ENCODE results near the gene NUP188.
A peak's percentile ranks its signal among the peaks of the same experiment; 100 is the strongest.

The NUP188 gene

DNA sequence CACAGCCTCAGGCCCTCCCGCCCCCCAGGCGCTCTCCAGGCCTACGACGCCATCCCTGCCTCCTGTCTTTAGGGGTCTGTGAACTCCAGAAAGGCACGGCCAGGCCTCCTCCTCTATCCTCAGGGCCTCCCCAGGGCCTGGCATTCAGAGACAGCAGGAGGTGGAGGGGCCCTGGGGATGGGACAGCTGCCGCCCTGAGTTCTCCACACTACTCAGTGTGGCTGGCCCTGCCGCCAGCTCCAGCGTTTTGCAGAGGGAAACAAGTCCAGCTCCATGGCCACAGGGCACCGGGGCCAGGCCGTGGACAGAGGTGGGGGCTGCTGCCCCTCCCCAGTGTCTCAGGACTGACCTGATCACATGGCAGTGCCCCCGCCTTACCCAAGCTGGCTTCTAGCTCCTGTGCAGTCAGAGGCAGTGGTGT lies 64.3 kb downstream of the NUP188 start:
- no peak for DNase-seq (ENCODE audit: low read depth)
- TF ChIP-seq, protein P1, sequence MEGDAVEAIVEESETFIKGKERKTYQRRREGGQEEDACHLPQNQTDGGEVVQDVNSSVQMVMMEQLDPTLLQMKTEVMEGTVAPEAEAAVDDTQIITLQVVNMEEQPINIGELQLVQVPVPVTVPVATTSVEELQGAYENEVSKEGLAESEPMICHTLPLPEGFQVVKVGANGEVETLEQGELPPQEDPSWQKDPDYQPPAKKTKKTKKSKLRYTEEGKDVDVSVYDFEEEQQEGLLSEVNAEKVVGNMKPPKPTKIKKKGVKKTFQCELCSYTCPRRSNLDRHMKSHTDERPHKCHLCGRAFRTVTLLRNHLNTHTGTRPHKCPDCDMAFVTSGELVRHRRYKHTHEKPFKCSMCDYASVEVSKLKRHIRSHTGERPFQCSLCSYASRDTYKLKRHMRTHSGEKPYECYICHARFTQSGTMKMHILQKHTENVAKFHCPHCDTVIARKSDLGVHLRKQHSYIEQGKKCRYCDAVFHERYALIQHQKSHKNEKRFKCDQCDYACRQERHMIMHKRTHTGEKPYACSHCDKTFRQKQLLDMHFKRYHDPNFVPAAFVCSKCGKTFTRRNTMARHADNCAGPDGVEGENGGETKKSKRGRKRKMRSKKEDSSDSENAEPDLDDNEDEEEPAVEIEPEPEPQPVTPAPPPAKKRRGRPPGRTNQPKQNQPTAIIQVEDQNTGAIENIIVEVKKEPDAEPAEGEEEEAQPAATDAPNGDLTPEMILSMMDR (IDR thresholded peaks at IDR 0.05; ENCODE audit: low read depth, low read length, missing control alignments) = no peak
- no peak overlapping the region for H3K4me3 ChIP-seq (ENCODE audit: low read depth, low read length)

DNA sequence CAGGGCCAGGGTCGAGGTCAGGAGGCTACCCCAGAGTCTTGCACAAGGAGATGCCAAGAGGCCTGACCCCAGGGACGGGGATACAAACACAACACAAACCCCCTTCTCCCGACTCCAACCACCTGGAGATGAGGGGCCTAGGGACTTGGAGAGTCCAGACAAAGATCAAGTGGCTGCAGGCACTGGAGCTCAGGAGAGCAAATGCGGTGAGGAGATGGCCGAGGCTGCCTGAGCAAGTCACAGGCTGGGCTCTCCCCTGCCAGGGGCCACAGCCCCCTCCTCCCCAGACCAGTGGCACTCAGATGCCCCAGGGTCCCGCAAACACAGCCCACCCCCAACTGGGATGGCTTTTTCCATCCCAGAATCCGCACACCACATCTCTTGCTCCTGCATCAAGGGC lies 64.8 kb downstream of the NUP188 start:
- no peak for DNase-seq (ENCODE audit: low read depth)
- TF ChIP-seq, protein P1 (IDR thresholded peaks at IDR 0.05; ENCODE audit: low read depth, low read length, missing control alignments) = no peak

GRCh38 chr9:129012893-129013448 lies 65.5 kb downstream of the NUP188 start:
- no peak for DNase-seq (ENCODE audit: low read depth)
- H3K4me3 ChIP-seq (ENCODE audit: low read depth, low read length) = no peak overlapping the region
- TF ChIP-seq, protein P1 (IDR thresholded peaks at IDR 0.05; ENCODE audit: low read depth, low read length, missing control alignments) = no peak

More for the DNA sequence above, 64.8 kb downstream of the NUP188 start:
- no peak overlapping the region for H3K4me3 ChIP-seq (ENCODE audit: low read depth, low read length)

GRCh38 chr9:129013674-129014073 lies 66.2 kb downstream of the NUP188 start:
- no peak overlapping the region for H3K4me3 ChIP-seq (ENCODE audit: low read depth, low read length)
- DNase-seq (ENCODE audit: low read depth) = no peak
- TF ChIP-seq, protein P1 (IDR thresholded peaks at IDR 0.05; ENCODE audit: low read depth, low read length, missing control alignments) = no peak

- no peak for DNase-seq (ENCODE audit: low read depth)
- TF ChIP-seq, protein P1 (IDR thresholded peaks at IDR 0.05; ENCODE audit: low read depth, low read length, missing control alignments) = no peak
- no peak overlapping the region for H3K4me3 ChIP-seq (ENCODE audit: low read depth, low read length)
These were observed 66.6 kb downstream of the NUP188 start for GRCh38 chr9:129014124-129014523.

DNA sequence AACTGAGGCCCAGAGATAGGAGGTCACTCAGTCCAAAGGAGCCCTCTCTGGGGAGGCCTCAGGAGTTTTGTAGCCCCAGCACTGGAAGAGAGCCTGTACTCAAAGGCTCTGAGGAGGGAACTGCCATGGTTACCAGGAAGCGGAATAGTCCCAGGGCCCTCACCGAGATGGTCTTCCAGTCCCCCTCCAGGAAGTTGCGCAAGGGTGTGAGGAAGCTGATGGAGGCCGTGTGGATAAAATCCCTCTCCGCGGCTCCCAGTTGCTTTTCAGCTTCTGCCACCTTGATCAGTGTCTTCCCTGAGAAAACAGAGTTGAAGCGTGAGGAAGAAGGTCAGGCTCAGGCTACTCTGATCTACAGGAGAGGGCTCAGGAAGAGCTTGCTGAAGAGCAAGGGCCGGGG lies 67.1 kb downstream of the NUP188 start:
- no peak for DNase-seq (ENCODE audit: low read depth)
- no peak overlapping the region for H3K4me3 ChIP-seq (ENCODE audit: low read depth, low read length)
- TF ChIP-seq, protein P1 (IDR thresholded peaks at IDR 0.05; ENCODE audit: low read depth, low read length, missing control alignments) = no peak

GRCh38 chr9:129021091-129021490 lies 73.6 kb downstream of the NUP188 start:
- DNase-seq (ENCODE audit: low read depth) = peak; percentile 37
- TF ChIP-seq, protein P1 (IDR thresholded peaks at IDR 0.05; ENCODE audit: low read depth, low read length, missing control alignments) = no peak
- H3K4me3 ChIP-seq (ENCODE audit: low read depth, low read length) = no peak overlapping the region
